Measurements from ENCODE around the gene MRPL55.

The MRPL55 gene

DNA sequence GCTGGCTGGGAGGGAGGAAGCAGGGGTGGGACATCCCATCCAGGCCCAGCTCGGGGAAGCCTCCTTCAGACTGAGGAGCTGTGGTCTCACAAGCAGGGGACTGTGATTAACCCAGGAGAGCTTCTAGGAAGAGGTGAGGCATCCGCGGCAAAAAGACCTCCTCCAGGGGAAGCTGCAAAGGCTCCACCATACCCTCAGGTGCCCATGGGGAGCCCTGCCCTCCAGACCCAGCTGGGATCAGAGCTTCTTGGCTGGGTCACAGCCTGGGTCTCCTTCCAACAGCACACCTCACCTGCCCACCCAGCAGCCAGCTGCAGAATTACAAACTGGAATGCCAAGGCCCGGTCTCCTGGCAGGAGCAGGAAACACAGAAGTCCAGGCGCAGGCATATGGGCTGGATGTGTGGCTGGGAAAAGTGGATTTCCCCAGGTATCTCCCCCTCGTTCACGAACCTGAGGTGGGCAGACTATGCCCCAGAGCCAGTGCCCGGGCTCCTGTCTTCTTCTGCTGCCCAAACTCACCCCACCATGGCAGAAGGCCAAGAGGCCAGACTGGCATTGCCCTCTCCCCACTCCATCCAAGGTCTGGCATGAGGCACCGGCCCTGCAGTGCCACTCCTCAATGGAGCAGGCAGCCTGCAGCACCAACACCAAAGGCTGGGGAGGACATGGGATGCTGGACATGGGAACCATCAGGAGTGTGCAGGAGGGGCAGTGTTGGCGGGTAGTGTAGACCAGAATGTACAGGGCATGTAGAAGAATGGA is 42.0 kb downstream of the MRPL55 start:
- DNase-seq, result no peak

DNA sequence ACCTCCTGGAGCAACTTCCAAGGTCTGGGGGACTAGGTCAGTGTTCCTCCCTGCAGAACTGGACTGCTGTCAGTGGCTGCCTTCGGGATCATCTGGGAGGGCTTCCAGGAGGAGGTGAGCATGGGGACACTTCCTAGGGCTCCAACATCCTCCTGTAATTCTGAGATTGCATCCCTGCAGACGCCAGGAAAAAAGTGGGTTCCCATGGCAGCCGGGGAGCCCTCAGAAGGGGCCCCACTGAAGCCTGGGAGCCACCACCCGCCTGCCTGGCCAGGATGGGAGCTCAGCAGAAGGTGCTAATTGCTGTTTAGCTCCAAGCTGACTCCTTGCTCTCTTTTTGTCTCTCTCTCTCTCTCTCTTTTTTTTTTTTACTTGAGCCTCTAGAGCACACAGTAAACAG is 42.7 kb downstream of the MRPL55 start:
- DNase-seq, result no peak

DNA sequence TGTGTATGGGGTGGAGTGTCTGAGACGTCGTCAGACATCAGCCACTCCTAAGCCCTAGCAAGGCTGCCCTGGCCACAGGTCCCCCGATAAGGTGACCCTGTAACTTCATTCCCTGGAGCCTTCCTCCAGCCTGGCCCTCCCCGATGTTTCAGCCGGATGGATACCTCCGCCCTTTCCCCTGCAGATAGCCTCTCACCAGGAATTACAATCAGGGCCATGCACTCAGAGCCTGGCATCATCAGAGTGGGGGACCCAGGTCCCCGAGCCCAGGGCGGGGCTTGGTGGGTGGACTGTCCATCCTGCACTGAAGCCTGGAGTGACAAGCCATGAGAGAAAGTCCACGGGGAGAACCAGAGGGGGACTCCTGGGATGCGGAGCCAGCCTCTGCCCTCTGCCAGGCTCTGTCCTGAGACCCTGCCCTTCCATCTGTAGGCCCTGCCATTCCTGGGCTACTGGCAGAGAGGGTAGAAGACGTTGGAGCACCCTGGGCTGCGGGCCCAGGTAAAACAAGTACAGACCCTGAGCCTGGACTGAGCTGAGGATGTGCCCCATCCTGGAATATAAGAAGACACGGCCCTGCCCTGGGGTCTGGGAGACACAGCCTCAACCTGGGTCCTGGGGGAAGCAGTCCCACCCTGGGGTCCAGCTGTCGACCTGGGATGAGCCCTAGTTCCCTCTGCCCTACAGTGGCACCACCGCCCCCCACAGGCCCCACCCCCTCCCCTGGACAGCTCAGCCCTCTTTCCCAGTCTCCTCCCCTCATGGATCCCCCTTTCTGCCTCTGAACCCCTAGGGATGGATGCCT is 43.4 kb downstream of the MRPL55 start:
- DNase-seq, result no peak

DNA sequence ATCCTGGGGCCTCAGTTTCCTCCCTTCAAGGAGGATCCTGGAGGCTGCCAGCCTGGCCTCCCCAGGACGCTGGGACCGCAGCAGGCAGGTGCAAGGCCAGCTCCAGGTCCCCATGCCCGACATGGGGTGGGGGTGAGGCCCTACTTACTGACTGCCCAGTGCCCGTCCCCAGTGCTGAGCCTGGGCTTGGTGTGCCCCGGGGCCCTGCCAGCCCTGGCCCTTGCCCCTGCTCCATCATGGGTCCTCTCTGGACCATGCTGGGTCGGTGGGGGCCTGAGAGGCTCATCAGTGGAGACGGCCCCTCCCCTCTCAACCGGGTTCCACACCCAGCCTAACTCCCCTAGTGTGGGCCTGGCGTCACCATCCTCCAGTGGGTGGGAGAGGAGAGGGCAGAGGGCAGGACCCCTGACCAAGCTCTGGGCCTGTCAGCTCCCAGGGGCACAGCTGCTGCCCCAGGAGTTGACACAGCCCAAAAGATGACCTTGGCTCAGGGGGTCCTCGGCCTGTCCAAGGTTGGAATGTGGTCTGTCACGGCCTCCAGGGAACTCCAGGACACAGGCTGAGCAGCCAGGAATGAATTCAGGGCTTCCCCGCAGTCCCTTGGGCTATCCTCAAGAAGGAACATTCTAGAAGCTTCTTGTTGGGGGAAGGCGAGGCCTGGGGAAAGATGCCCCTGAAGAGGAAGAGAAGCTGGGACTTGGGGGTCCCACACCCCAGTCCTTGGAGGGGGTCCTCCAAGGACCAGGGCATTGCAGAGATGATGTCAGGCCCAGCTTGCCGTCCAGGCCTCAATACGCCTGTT is 44.2 kb downstream of the MRPL55 start:
- no peak for DNase-seq

DNA sequence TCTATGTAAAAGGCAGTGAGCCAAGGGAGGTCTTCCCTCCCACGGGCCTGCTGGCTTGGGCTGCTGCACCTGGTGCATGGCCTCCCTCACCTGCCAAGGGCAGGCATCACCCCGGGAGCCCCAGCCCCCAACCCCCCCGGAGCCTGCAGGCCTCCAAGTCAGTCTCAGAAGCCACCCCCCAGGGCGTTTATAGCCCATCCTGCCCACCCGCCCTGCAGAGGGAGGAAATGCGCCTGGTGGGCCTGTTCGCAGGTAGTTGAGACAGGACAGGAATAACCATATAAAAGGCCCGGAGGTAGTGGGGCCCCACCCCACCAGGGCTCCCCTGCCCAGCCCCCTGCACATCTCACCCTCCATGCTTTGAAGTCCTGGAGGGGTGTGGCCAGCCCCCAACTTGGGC is 44.8 kb downstream of the MRPL55 start:
- DNase-seq, result no peak

DNA sequence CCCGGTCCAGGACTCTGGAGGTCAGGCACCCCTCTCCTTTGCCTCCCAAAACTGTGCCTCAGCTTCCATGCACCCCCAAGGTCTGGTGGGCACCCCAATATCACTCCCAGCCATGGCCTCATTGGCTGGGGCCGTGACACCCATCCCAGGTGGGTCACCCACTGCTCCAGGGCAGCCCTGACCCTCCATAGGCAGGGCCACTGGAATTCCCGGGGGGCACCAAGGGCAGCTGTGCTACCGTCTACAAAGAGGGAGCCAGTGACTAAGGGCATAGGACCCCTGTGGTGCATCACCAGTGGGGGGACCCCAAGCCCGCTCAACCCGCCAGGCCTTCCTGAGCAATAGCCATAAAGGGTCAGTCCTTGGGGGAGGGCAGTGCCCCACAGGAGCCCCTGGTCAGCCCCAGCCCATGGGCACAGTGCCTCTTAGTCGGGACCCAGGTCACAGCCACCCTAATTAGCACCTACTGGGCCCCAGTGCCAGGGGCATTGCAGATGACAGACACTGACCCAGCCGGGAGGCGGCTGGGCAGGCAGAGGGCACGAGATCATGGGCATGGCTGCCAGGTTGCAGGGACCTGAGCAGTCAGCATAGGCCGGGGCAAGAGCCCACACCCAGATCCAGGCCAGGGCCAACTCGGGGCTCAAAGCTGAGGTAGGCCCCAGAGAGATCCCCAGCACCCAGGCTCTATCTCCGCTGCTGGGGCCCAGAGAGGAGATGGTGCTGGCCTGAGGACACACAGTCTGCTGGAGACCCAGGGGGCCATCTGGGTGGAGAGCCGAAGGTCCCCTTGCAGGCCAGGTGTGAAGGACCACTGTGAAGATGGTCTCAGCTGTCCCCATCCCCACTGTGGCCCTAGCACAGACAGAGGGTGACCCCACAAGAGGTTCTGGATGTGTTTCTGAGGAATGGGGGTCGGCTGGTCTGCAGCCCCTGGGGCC is 45.6 kb downstream of the MRPL55 start:
- no peak for DNase-seq

DNA sequence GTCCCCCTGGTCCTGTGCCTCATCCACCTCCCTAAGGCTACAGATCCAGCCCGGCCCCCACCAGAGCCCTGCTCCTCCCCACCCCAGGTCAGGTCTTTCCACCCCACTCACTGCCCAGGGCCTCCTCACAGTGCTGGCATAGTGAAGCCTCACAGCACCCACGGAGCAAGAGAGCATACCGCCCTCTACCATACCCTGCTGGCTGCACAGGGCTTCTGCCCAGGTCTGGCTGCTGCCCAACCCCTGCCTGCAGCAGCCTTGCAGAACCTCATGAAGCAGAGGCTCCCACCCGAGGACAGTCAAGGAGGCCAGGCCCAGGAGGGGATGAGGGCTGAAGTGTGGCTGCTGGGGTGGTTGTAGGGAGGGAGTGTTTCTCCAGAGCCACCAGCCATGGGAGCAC is 46.3 kb downstream of the MRPL55 start:
- DNase-seq, result no peak

DNA sequence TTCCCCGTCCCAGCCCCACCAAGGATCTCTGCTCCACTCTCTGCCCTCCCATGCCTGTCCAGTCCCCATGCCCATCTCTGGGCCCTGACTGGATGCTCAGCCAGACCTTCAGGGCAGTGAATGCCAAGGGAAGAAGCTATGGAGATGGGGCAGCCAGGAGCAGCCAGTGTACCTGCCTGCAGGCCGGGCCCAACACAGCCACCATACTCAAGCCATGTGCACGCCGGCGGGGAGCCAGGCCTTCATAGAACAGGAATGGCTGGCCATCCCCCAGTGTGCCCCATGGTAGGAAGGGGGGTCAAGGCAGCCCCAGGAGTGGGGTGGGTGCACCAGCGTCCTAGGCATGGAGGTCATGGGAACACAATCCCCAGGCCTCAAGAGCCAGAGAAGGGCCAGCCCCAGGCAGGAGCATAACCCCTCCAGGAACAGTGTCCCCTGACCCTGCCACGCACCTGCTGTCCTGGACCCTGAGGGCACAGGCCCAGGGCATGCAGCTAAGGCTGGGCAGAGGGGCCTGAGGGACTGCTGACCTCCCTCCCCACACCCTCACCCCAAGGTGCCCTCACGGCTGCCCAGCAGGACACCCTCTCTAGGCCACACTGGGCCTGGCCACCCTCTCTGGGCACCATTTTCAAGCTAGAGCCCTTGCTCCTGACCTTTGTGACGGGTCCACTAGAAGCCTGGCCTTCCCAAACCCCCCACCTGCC is 46.9 kb downstream of the MRPL55 start:
- DNase-seq, result no peak

DNA sequence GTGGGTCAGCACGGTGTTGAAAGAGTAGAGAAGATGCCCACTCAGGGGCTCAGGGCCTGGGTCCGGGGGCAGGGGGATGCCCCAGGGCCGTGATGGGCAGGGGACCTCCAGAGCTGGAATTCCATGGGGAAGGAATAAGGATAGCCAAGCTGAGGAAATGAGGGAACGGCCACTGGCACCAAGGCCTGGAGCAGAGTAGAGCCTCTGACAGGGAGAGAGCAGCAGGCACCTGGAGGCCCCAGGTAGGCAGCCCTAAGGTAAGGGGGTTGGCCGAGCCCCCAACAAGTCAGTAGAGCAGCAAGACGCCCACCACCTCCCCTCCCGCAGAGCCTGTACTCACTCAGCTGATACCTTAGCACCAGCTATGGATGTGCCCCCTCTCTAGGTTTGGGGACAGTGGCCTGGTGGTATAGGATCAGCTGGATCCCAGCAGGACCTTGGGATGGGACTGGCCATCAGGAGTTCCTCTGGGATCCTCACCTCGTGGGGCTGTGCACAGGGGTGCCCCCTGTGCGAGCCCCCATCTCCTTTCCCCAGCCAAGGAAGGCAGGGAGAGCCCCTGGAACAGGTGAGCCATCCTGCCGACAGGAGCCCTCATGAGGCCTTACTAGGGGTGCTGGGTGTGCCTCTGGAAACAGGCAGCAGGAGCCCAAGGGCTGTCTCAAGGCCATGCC is 47.6 kb downstream of the MRPL55 start:
- DNase-seq, result no peak

DNA sequence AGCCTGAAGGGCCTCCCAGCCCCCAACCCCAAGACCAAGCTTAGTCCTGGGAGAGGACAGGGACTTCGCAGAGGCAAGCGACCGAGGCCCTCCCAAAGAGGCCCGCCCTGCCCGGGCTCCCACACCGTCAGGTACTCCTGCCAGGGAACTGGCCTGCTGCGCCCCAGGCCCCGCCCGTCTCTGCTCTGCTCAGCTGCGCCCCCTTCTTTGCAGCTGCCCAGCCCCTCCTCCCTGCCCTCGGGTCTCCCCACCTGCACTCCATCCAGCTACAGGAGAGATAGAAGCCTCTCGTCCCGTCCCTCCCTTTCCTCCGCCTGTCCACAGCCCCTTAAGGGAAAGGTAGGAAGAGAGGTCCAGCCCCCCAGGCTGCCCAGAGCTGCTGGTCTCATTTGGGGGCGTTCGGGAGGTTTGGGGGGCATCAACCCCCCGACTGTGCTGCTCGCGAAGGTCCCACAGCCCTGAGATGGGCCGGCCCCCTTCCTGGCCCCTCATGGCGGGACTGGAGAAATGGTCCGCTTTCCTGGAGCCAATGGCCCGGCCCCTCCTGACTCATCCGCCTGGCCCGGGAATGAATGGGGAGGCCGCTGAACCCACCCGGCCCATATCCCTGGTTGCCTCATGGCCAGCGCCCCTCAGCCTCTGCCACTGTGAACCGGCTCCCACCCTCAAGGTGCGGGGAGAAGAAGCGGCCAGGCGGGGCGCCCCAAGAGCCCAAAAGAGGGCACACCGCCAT is 48.5 kb downstream of the MRPL55 start:
- no peak for DNase-seq

DNA sequence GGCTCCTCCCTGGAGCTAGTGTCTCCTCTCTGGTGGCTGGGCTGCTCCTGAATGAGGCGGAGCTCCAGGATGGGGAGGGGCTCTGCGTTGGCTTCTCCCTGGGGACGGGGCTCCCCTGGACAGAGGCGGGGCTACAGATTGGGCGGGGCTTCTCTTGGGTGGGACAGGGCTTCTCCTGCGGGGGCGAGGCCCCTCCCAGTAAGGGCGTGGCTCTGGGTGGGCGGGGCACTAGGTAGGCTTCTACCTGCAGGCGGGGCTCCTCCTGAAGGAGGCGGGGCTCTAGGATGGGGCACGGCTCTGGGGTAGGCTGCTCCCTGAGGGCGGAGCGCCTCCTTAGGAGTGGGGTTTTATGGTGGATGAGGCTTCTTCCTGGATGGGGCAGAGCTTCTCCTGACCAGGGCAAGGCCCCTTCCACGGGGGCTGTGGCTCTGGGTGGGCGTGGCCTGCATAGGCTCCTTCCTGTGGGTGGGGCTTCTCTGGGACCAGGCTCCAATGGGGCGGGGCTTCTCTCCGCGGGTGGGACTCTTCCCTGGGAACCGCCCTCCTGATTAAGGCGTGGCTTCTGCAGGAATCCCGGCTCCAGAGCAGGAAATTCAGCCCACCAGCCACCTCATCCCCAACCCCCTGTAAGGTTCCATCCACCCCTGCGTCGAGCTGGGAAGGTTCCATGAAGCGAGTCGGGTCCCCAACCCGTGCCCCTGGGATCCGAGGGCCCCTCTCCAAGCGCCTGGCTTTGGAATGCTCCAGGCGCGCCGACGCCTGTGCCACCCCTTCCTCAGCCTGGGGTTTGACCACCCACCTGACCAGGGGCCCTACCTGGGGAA is 49.3 kb downstream of the MRPL55 start:
- peak; percentile 77 to 84 for DNase-seq

DNA sequence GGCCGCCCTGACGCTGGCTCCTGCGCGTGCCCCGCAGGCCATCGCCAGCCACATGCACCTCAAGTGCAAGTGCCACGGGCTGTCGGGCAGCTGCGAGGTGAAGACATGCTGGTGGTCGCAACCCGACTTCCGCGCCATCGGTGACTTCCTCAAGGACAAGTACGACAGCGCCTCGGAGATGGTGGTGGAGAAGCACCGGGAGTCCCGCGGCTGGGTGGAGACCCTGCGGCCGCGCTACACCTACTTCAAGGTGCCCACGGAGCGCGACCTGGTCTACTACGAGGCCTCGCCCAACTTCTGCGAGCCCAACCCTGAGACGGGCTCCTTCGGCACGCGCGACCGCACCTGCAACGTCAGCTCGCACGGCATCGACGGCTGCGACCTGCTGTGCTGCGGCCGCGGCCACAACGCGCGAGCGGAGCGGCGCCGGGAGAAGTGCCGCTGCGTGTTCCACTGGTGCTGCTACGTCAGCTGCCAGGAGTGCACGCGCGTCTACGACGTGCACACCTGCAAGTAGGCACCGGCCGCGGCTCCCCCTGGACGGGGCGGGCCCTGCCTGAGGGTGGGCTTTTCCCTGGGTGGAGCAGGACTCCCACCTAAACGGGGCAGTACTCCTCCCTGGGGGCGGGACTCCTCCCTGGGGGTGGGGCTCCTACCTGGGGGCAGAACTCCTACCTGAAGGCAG is 50.0 kb downstream of the MRPL55 start:
- DNase-seq, result peak; percentile 57 to 66

DNA sequence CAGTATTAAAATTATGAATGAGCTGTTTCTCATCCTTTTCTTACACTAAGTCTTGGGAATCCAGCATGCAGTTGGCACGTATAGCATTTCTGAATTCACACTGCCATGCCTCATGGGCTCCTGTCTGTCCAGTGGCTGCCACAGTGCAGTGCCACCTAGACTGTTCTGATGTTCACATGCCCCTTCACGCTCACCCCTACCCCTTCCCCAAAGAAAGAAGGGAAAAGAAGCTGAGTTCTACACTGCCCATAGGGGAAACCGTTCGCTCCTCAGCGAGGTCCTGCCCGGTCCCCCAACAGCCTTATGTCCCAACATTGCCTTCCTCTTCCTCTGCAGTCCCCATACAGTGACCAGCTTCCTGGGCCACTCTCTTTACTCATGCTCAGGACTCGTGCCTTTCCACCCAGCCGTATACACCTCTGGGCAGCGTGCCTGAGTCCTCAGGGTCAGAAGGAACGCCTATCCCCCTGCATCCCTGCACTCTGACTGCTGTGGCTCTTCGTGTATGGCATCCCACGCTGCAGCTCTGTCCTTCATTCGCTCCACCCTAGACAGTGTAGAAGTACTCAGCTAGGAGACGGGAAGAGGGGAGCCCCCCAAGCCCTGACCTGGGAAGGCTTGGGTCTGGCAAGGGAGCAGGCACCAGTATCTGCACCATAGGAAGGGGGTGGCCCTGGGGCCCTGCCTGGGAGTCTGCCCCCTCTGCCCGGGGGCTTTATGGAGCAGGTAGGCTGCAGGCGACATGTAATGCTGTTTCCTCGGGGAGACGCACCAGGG is 50.7 kb downstream of the MRPL55 start:
- DNase-seq, result no peak

Measured in CD4-positive, alpha-beta T cell treated with Interferon alpha-2 for 1 hour (primary cell).